Panc1 (cell line): Measurements from ENCODE around the gene SEL1L3. TPM values are rescaled to one million over a fixed set of nuclear protein-coding genes. Genes with fewer than 3 reads are reported as not detected.

Source experiments
- ATAC-seq: fragments of 200-7000 bp; cut with Tn5 transposase; 2 replicates; pipeline ENCODE4 v1.9.1; 2020; ENCODE audit warnings: mild to moderate bottlenecking, moderate library complexity
- BruUV-seq: library from RNA; stranded (reverse); fragments of 400-500 nt; replicated peaks from 2 replicates; lab custom pipeline; 2021; lab: Mats Ljungman, UMichigan
- CTCF ChIA-PET: fragments of 300-600 bp; sonication (Branson Sonifier 250); formaldehyde crosslinking; loops from one replicate; lab custom pipeline; 2022; ENCODE audit warnings: antibody characterized with exemption; lab: Charles Lee
- POLR2A ChIA-PET: fragments of 300-600 bp; sonication (Branson Sonifier 250); formaldehyde crosslinking; loops from one replicate; lab custom pipeline; 2022; ENCODE audit warnings: antibody characterized with exemption; lab: Charles Lee
- DNase-seq: peaks from one replicate; pipeline ENCODE4 v3.0.0-alpha.2; 2010; ENCODE audit warnings: low read depth, low spot score
- H3K27ac ChIP-seq: 2 replicates; pipeline ENCODE4 v1.5.1; 2011; ENCODE audit warnings: mild to moderate bottlenecking, low read length, inconsistent platforms
- H3K27me3 ChIP-seq: fragments of 200-500 bp; sonication (Bioruptor generic); 2 replicates; pipeline ENCODE4 v1.6.0; 2014; ENCODE audit warnings: low read length, inconsistent platforms; ENCODE audit not compliant: control insufficient read depth, insufficient read depth
- H3K36me3 ChIP-seq: fragments of 200-500 bp; sonication (Bioruptor generic); 2 replicates; pipeline ENCODE4 v1.5.1; 2014; ENCODE audit warnings: inconsistent platforms, mild to moderate bottlenecking, low read length, moderate library complexity; ENCODE audit not compliant: control insufficient read depth, insufficient read depth
- H3K4me1 ChIP-seq: 2 replicates; pipeline ENCODE4 v1.5.1; 2011; ENCODE audit warnings: inconsistent platforms, mild to moderate bottlenecking, low read length, moderate library complexity; ENCODE audit not compliant: control insufficient read depth, insufficient read depth
- H3K4me3 ChIP-seq, 2 experiments: 2 replicates each; pipeline ENCODE4 v1.5.1; 2011 to 2012; ENCODE audit warnings: low read depth in 2 of 2, low read length in 2 of 2, mild to moderate bottlenecking in 2 of 2, inconsistent platforms in 1 of 2, moderate library complexity in 1 of 2
- H3K9me3 ChIP-seq: fragments of 200-500 bp; sonication (Bioruptor generic); 2 replicates; pipeline ENCODE4 v1.5.1; 2014; ENCODE audit warnings: low read depth, mild to moderate bottlenecking, inconsistent platforms, low read length, moderate library complexity; ENCODE audit not compliant: control insufficient read depth, insufficient read depth
- CTCF ChIP-seq: fragments of 450-650 bp; IDR thresholded peaks from 2 replicates; pipeline ENCODE4 v1.5.1; 2017; ENCODE audit warnings: mild to moderate bottlenecking
- POLR2AphosphoS5 ChIP-seq: IDR thresholded peaks from 2 replicates; pipeline ENCODE4 v1.6.1; 2012; ENCODE audit warnings: mild to moderate bottlenecking, low read depth, low read length, moderate library complexity
- SIN3A ChIP-seq: IDR thresholded peaks from 2 replicates; pipeline ENCODE4 v1.6.1; 2012; ENCODE audit warnings: low read depth, mild to moderate bottlenecking, low read length, moderate library complexity, borderline replicate concordance; ENCODE audit not compliant: insufficient read depth
- TCF7L2 ChIP-seq: IDR thresholded peaks from 2 replicates; pipeline ENCODE4 v1.6.1; 2011; ENCODE audit warnings: mild to moderate bottlenecking, low read depth, low read length, inconsistent platforms
- in situ Hi-C: cut with HindIII; loops from 2 replicates; pipeline ENCODE4 v1.10.0; 2016; ENCODE audit warnings: low sequenced_read_pairs, low pct_unique_long_range_greater_than_20kb
- intact Hi-C: fragments of 100-400 bp; cut with micrococcal nuclease; formaldehyde crosslinking; loops from one replicate; pipeline ENCODE4 v1.10.0; 2022; ENCODE audit not compliant: unreplicated experiment
- total RNA-seq: library from RNA; stranded (reverse); gene quantifications from one replicate; pipeline ENCODE4 v1.2.1, GENCODE V29; 2021; ENCODE audit not compliant: unreplicated experiment
- TF ChIP-seq, protein P1 (sequence below), 2 experiments: IDR thresholded peaks; 2 replicates each; pipeline ENCODE4 v1.6.1; 2011 to 2012; ENCODE audit warnings: low read depth in 2 of 2, control low read depth in 1 of 2, low read length in 1 of 2, mild to moderate bottlenecking in 1 of 2, moderate library complexity in 1 of 2; ENCODE audit not compliant: insufficient read depth in 1 of 2

Gene SEL1L3
- total RNA-seq, 1 experiment from 2014 or later: 1.1 TPM

- POLR2A ChIA-PET: no interaction called here
- no peaks in the 10 kb centered on the region; the same call in 1 of the 2 replicates for H3K27me3 ChIP-seq
- ATAC-seq: no peak
- intact Hi-C loops (no loop called here), in situ Hi-C loops (no loop called here)
- H3K36me3 ChIP-seq: no peaks in the 10 kb centered on the region
- no peak overlapping the region for H3K4me3 ChIP-seq
- no peaks in the 10 kb centered on the region for H3K9me3 ChIP-seq
- BruUV-seq: no TSS peak
- no peak for TF ChIP-seq POLR2AphosphoS5
- TF ChIP-seq, protein P1, sequence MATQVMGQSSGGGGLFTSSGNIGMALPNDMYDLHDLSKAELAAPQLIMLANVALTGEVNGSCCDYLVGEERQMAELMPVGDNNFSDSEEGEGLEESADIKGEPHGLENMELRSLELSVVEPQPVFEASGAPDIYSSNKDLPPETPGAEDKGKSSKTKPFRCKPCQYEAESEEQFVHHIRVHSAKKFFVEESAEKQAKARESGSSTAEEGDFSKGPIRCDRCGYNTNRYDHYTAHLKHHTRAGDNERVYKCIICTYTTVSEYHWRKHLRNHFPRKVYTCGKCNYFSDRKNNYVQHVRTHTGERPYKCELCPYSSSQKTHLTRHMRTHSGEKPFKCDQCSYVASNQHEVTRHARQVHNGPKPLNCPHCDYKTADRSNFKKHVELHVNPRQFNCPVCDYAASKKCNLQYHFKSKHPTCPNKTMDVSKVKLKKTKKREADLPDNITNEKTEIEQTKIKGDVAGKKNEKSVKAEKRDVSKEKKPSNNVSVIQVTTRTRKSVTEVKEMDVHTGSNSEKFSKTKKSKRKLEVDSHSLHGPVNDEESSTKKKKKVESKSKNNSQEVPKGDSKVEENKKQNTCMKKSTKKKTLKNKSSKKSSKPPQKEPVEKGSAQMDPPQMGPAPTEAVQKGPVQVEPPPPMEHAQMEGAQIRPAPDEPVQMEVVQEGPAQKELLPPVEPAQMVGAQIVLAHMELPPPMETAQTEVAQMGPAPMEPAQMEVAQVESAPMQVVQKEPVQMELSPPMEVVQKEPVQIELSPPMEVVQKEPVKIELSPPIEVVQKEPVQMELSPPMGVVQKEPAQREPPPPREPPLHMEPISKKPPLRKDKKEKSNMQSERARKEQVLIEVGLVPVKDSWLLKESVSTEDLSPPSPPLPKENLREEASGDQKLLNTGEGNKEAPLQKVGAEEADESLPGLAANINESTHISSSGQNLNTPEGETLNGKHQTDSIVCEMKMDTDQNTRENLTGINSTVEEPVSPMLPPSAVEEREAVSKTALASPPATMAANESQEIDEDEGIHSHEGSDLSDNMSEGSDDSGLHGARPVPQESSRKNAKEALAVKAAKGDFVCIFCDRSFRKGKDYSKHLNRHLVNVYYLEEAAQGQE (IDR thresholded peaks at IDR 0.05; ENCODE audit: insufficient read depth in 1 of 2, low read depth in 2 of 2, low read length in 1 of 2): no peak
- TF ChIP-seq SIN3A: no peak
- TF ChIP-seq CTCF: no peak
- no peak for TF ChIP-seq TCF7L2
- DNase-seq: no peak
- CTCF ChIA-PET: interaction anchor here (0.6 kb wide), 1 partner anchor 13 kb away, joined by 3 read pairs; no protein-coding TSS in a partner anchor
- no peaks in the 10 kb centered on the region for H3K4me1 ChIP-seq
- H3K27ac ChIP-seq: no peak overlapping the region
Observed at GRCh38 chr4:25888781-25889180, 26.0 kb upstream of the SEL1L3 start.

- TF ChIP-seq, protein P1 (IDR thresholded peaks at IDR 0.05; ENCODE audit: insufficient read depth in 1 of 2, low read depth in 2 of 2, low read length in 1 of 2): no peak
- TF ChIP-seq TCF7L2 (no peak), SIN3A (no peak), CTCF (no peak), POLR2AphosphoS5 (no peak)
Observed at GRCh38 chr4:25884031-25884782, 21.4 kb upstream of the SEL1L3 start.

More at GRCh38 chr4:25884031-25884782, 21.4 kb upstream of the SEL1L3 start:
- CTCF ChIA-PET: interaction anchor here (0.6 kb wide), 1 partner anchor 393 kb away, joined by 5 read pairs; no protein-coding TSS in a partner anchor
- POLR2A ChIA-PET: no interaction called here
- Histone ChIP-seq H3K27me3 (no peaks in the 10 kb centered on the region), H3K27ac (no peak overlapping the region), H3K4me1 (no peaks in the 10 kb centered on the region), H3K9me3 (no peaks in the 10 kb centered on the region), H3K4me3 (no peak overlapping the region), H3K36me3 (no peaks in the 10 kb centered on the region)
- intact Hi-C loops (no loop called here), in situ Hi-C loops (no loop called here)
- ATAC-seq (no peak), DNase-seq (no peak)
- BruUV-seq: no TSS peak
